Stimulated activated naive CD8-positive, alpha-beta T cell treated with anti-CD3 and anti-CD28 coated beads, Interleukin-15, Interleukin-2, amounts not matched to agents 100 ng/mL and 50 ng/mL, for 24 hours (primary cell): ENCODE results near the gene SNX4.

Experiments
- H3K27ac Mint-ChIP-seq: one replicate; pipeline ENCODE4 v1.8.0; 2021; ENCODE audit warnings: mild to moderate bottlenecking, mixed read lengths
- H3K27me3 Mint-ChIP-seq: one replicate; pipeline ENCODE4 v1.8.0; 2021; ENCODE audit warnings: mixed read lengths
- H3K36me3 Mint-ChIP-seq: one replicate; pipeline ENCODE4 v1.8.0; 2021; ENCODE audit warnings: low read depth, mixed read lengths
- H3K4me1 Mint-ChIP-seq: one replicate; pipeline ENCODE4 v1.8.0; 2021; ENCODE audit warnings: low read depth, mixed read lengths
- H3K4me3 Mint-ChIP-seq: one replicate; pipeline ENCODE4 v1.8.0; 2021; ENCODE audit warnings: mild to moderate bottlenecking, mixed read lengths
- H3K9me3 Mint-ChIP-seq: one replicate; pipeline ENCODE4 v1.8.0; 2021; ENCODE audit warnings: mixed read lengths

The SNX4 gene

DNA sequence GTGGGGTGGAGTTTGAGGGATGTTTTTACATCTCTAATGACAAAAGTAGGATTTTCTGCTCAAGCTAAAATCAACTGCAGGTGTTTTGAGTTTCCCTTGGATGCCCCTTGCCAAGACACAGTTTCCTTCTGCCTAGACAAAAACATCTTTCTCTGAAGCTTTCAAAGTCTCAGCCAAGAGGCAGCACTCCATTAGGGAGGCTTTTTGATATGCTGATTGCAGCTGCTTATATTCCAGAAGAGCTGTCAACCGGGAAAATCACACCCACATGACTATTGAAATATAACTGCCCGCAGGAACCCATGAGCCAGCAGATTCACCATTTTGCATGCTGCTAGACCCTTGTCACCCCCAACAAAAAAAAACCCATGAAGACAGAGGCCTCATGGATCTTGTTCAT lies 117.4 kb downstream of the SNX4 start:
- H3K27ac Mint-ChIP-seq, result no peak overlapping the region
- H3K4me1 Mint-ChIP-seq, result no peaks in the 10 kb centered on the region
- no peaks in the 10 kb centered on the region for H3K36me3 Mint-ChIP-seq
- peaks cover 6% of the 10 kb centered on the region for H3K9me3 Mint-ChIP-seq
- H3K27me3 Mint-ChIP-seq, result peaks cover 6% of the 10 kb centered on the region
- no peak overlapping the region for H3K4me3 Mint-ChIP-seq

DNA sequence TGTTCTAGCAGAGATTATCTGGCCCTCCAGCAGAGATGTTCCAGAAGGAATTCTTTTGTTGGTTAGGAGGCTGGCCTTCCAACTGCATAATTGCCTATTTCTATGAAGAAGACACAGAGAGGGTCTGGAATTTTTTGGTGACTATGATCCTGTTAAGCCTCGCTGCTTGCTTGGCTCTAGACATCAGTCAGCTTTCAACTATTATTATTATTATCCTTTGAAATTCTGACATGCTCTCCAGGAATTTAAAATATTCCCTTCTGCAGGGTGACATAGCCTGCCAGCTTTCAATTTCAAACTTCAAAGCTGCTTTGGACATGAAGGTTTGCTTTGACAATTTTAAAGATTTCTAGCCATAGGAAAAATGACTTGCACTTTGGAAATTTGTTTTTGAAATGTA lies 118.6 kb downstream of the SNX4 start:
- Mint-ChIP-seq H3K27me3 (peaks cover 11% of the 10 kb centered on the region), H3K27ac (no peak overlapping the region), H3K4me3 (no peak overlapping the region), H3K4me1 (no peaks in the 10 kb centered on the region), H3K9me3 (peaks cover 6% of the 10 kb centered on the region), H3K36me3 (no peaks in the 10 kb centered on the region)

GRCh38 chr3:125398952-125399351 lies 121.0 kb downstream of the SNX4 start:
- no peaks in the 10 kb centered on the region for H3K36me3 Mint-ChIP-seq
- no peak overlapping the region for H3K27ac Mint-ChIP-seq
- H3K4me3 Mint-ChIP-seq, result no peak overlapping the region
- H3K27me3 Mint-ChIP-seq, result peaks cover 22% of the 10 kb centered on the region
- H3K4me1 Mint-ChIP-seq, result no peaks in the 10 kb centered on the region
- no peaks in the 10 kb centered on the region for H3K9me3 Mint-ChIP-seq
